GM23338 (cell line): ENCODE data around the gene TMCC1. TPM values are rescaled to one million over a fixed set of nuclear protein-coding genes. Genes with fewer than 3 reads are reported as not detected.

ENCODE experiments used
- ATAC-seq: fragments of 200-7000 bp; cut with Tn5 transposase; 3 replicates; pipeline ENCODE4 v1.9.1; 2020
- DNase-seq: peaks from one replicate; pipeline ENCODE4 v3.0.0-alpha.2; 2015; ENCODE audit warnings: low spot score
- H2AFZ ChIP-seq: fragments of 200-600 bp; sonication (generic); 2 replicates; pipeline ENCODE4 v1.8.0; 2016; ENCODE audit warnings: antibody characterized with exemption, mild to moderate bottlenecking, moderate library complexity
- H3F3A ChIP-seq: fragments of 200-600 bp; sonication (generic); replicated peaks from 2 replicates; pipeline ENCODE4 v1.8.0; 2017; ENCODE audit warnings: antibody characterized with exemption, mixed run types, low read depth
- H3K27ac ChIP-seq: fragments of 200-600 bp; sonication (generic); 2 replicates; pipeline ENCODE4 v1.6.1; 2016; ENCODE audit warnings: low read depth
- H3K27me3 ChIP-seq: fragments of 200-600 bp; sonication (generic); 2 replicates; pipeline ENCODE4 v1.8.0; 2016; ENCODE audit warnings: mild to moderate bottlenecking, mixed run types, moderate library complexity; ENCODE audit not compliant: insufficient read depth
- H3K36me3 ChIP-seq: fragments of 200-600 bp; sonication (generic); 2 replicates; pipeline ENCODE4 v1.8.0; 2016; ENCODE audit warnings: mild to moderate bottlenecking; ENCODE audit not compliant: insufficient read depth
- H3K4me1 ChIP-seq: fragments of 200-600 bp; sonication (generic); 2 replicates; pipeline ENCODE4 v1.8.0; 2016; ENCODE audit warnings: mild to moderate bottlenecking, moderate library complexity; ENCODE audit not compliant: insufficient read depth
- H3K4me2 ChIP-seq: fragments of 200-600 bp; sonication (generic); 2 replicates; pipeline ENCODE4 v1.7.1; 2017; ENCODE audit warnings: mixed run types
- H3K4me3 ChIP-seq: fragments of 200-600 bp; sonication (generic); 2 replicates; pipeline ENCODE4 v1.6.1; 2016; ENCODE audit warnings: mixed run types
- H3K79me2 ChIP-seq: fragments of 200-600 bp; sonication (generic); replicated peaks from 2 replicates; pipeline ENCODE4 v1.8.0; 2017; ENCODE audit warnings: mild to moderate bottlenecking; ENCODE audit not compliant: insufficient read depth
- H3K9me2 ChIP-seq: fragments of 200-600 bp; sonication (generic); 2 replicates; pipeline ENCODE4 v1.8.0; 2017; ENCODE audit not compliant: insufficient read depth
- H4K20me1 ChIP-seq: fragments of 200-600 bp; sonication (generic); replicated peaks from 2 replicates; pipeline ENCODE4 v1.8.0; 2017; ENCODE audit warnings: mild to moderate bottlenecking; ENCODE audit not compliant: insufficient read depth
- H3K27ac Mint-ChIP-seq: 2 replicates; pipeline ENCODE4 v1.8.0; 2020; ENCODE audit warnings: inconsistent platforms, mild to moderate bottlenecking, moderate library complexity, mixed read lengths
- H3K27me3 Mint-ChIP-seq: 3 replicates; pipeline ENCODE4 v1.8.0; 2022; ENCODE audit warnings: low read depth, mild to moderate bottlenecking, moderate library complexity, mixed read lengths, inconsistent platforms; ENCODE audit not compliant: insufficient read depth, poor library complexity
- H3K36me3 Mint-ChIP-seq: 3 replicates; pipeline ENCODE4 v1.8.0; 2021; ENCODE audit warnings: low read depth, mild to moderate bottlenecking, inconsistent platforms, moderate library complexity, mixed read lengths
- H3K4me1 Mint-ChIP-seq: 3 replicates; pipeline ENCODE4 v1.8.0; 2020; ENCODE audit warnings: mild to moderate bottlenecking, inconsistent platforms, mixed read lengths
- H3K4me3 Mint-ChIP-seq: 3 replicates; pipeline ENCODE4 v1.8.0; 2021; ENCODE audit warnings: moderate library complexity, mild to moderate bottlenecking, inconsistent platforms, mixed read lengths
- H3K9me3 Mint-ChIP-seq: 3 replicates; pipeline ENCODE4 v1.8.0; 2020; ENCODE audit warnings: moderate library complexity, mild to moderate bottlenecking, inconsistent platforms, mixed read lengths
- CREB1 ChIP-seq: fragments of 250-450 bp; sonication (Bioruptor Pico); IDR thresholded peaks from 2 replicates; pipeline ENCODE4 v1.5.0; 2020; ENCODE audit warnings: low read depth, mild to moderate bottlenecking, moderate library complexity
- CTCF ChIP-seq, 2 experiments: fragments of 200-600 bp in 1 of 2; sonication (generic) in 1 of 2; conservative IDR thresholded peaks; 2 replicates each; pipeline versions ENCODE4 v1.5.1 to v1.6.1; 2016 to 2017; ENCODE audit warnings: antibody characterized with exemption in 2 of 2, low read depth in 2 of 2, mild to moderate bottlenecking in 2 of 2, moderate library complexity in 1 of 2
- ETS1 ChIP-seq: IDR thresholded peaks from 2 replicates; pipeline ENCODE4 v1.6.1; 2016; ENCODE audit warnings: antibody characterized with exemption
- EZH2phosphoT487 ChIP-seq: fragments of 200-600 bp; sonication (generic); IDR thresholded peaks from one replicate; pipeline ENCODE4 v1.8.1; 2018; ENCODE audit warnings: antibody characterized with exemption; ENCODE audit not compliant: unreplicated experiment
- POLR2AphosphoS5 ChIP-seq: IDR thresholded peaks from 2 replicates; pipeline ENCODE4 v1.6.1; 2016; ENCODE audit warnings: antibody characterized with exemption, low read depth
- REST ChIP-seq: IDR thresholded peaks from one replicate; pipeline ENCODE4 v1.6.1; 2018; ENCODE audit warnings: antibody characterized with exemption; ENCODE audit not compliant: unreplicated experiment
- ZNF114 ChIP-seq: fragments of 250-450 bp; sonication (Bioruptor Pico); IDR thresholded peaks from 2 replicates; pipeline ENCODE4 v1.5.0; 2020; ENCODE audit warnings: mild to moderate bottlenecking, moderate library complexity
- ZNF331 ChIP-seq: fragments of 250-450 bp; sonication (Bioruptor Pico); IDR thresholded peaks from 2 replicates; pipeline ENCODE4 v1.5.0; 2020; ENCODE audit warnings: low read depth, mild to moderate bottlenecking, moderate library complexity
- polyA plus RNA-seq: library from polyadenylated mRNA; unstranded; fragments of >200 nt; fragmentation: Nextera tagmentation; extraction: Ambion mirVana; gene quantifications from 2 replicates; pipeline ENCODE4 v1.2.1, GENCODE V29; 2016
- total RNA-seq: library from RNA; depleted of rRNA; stranded (reverse); fragments of >200 nt; shearing (Covaris generic); gene quantifications from 2 replicates; pipeline ENCODE4 v1.2.3, GENCODE V29; 2014

The TMCC1 gene
- total and polyA plus RNA-seq, 2 experiments from 2014 or later: 8.2 to 18.4 TPM

DNA sequence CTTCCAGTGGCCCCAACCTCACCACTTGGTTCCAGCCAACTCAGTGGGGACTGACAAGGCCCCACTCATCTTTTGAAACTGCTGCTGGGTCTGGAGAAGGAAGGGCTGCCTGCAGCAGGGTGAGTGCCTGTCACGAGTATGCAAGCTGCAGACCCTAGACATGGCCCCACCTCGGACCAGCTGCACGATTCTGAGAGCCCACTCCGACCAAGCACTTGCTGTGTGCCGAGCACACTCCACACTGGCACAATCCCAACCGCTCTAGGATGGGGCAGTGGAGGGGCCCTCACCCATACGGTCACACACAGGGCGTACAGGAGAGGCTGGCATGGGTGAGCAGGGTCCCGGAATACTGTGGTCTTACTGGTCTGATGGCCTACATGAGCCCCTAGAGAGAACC lies 279.1 kb downstream of the TMCC1 start (continued):
- no peak for TF ChIP-seq CTCF (conservative IDR thresholded peaks at IDR 0.05; ENCODE audit: low read depth in 2 of 2)
- no peak for TF ChIP-seq REST
- no peak for TF ChIP-seq EZH2phosphoT487
- TF ChIP-seq ZNF114 (CRISPR knock-in tag): no peak

- H3K27ac Mint-ChIP-seq: no peak overlapping the region
- no peak for ATAC-seq
- TF ChIP-seq REST: no peak
- TF ChIP-seq CTCF (conservative IDR thresholded peaks at IDR 0.05; ENCODE audit: low read depth in 2 of 2): no peak
- TF ChIP-seq CREB1 (CRISPR knock-in tag): no peak
- TF ChIP-seq ETS1: no peak
- no peak for TF ChIP-seq POLR2AphosphoS5
- TF ChIP-seq ZNF331 (CRISPR knock-in tag): no peak
These were observed 280.2 kb downstream of the TMCC1 start for GRCh38 chr3:129613367-129613740.

More at GRCh38 chr3:129613367-129613740, 280.2 kb downstream of the TMCC1 start:
- Histone ChIP-seq H3K9me2 (no peaks in the 10 kb centered on the region), H3K4me2 (no peak overlapping the region), H2AFZ (no peak overlapping the region), H3K27me3 (peaks cover 5% of the 10 kb centered on the region; the same call in 1 of the 2 replicates), H3K4me1 (peaks cover 18% of the 10 kb centered on the region; the same call in 1 of the 2 replicates), H3K36me3 (no peaks in the 10 kb centered on the region), H4K20me1 (no peaks in the 10 kb centered on the region), H3K79me2 (no peaks in the 10 kb centered on the region), H3K27ac (no peak overlapping the region), H3F3A (no peaks in the 10 kb centered on the region; the same call in 1 of the 2 replicates), H3K4me3 (no peak overlapping the region)
- Mint-ChIP-seq H3K36me3 (no peaks in the 10 kb centered on the region), H3K27me3 (peaks cover 15% of the 10 kb centered on the region), H3K4me3 (no peak overlapping the region), H3K4me1 (peaks cover 22% of the 10 kb centered on the region), H3K9me3 (no peaks in the 10 kb centered on the region; the same call in 2 of the 3 replicates)
- DNase-seq: no peak
